HG03097 (cell line): ENCODE measurements around the gene KRTAP12-3.
"Not testable (repeated sequence)": the region's sequence is repeated elsewhere in the genome, so short reads cannot be mapped to it uniquely, and the experiment has no call there.

Experiments
- ATAC-seq: cut with Tn5 transposase; IDR thresholded peaks from one replicate; pipeline ENCODE4 v1.9.1; 2021; ENCODE audit not compliant: unreplicated experiment, low FRiP score

Gene KRTAP12-3

GRCh38 chr21:44657635-44658540 lies at the start of gene KRTAP12-3:
Gene KRTAP12-3 (plus strand): TSS chr21:44657932. CDS start chr21:44657980, 48 bp downstream.
- no peak for ATAC-seq

- no peak for ATAC-seq
Observed at GRCh38 chr21:44609193-44609592, 48.5 kb upstream of the KRTAP12-3 start.

- ATAC-seq: not testable (repeated sequence)
Observed at GRCh38 chr21:44610157-44610843, 47.4 kb upstream of the KRTAP12-3 start.

GRCh38 chr21:44611551-44611950 lies 46.2 kb upstream of the KRTAP12-3 start:
- ATAC-seq: no peak

- ATAC-seq: no peak
Observed at GRCh38 chr21:44612029-44612486, 45.7 kb upstream of the KRTAP12-3 start, which contains the start of gene KRTAP10-8. Gene KRTAP10-8 (plus strand): TSS chr21:44612079. CDS start chr21:44612101, 22 bp downstream.

- no peak for ATAC-seq
Observed at GRCh38 chr21:44612669-44613229, 45.0 kb upstream of the KRTAP12-3 start.

- no peak for ATAC-seq
Observed at GRCh38 chr21:44613386-44614155, 44.2 kb upstream of the KRTAP12-3 start.

- no peak for ATAC-seq
Observed at GRCh38 chr21:44614161-44614631, 43.5 kb upstream of the KRTAP12-3 start.

GRCh38 chr21:44614961-44615391 lies 42.8 kb upstream of the KRTAP12-3 start:
- no peak for ATAC-seq

- ATAC-seq: no peak
Observed at GRCh38 chr21:44615466-44615865, 42.3 kb upstream of the KRTAP12-3 start.

GRCh38 chr21:44615911-44616590 lies 41.7 kb upstream of the KRTAP12-3 start:
- ATAC-seq: no peak

GRCh38 chr21:44616591-44616926 lies 41.2 kb upstream of the KRTAP12-3 start:
- no peak for ATAC-seq

GRCh38 chr21:44617071-44617501 lies 40.6 kb upstream of the KRTAP12-3 start:
- ATAC-seq: no peak

- ATAC-seq: no peak
Observed at GRCh38 chr21:44618504-44618903, 39.2 kb upstream of the KRTAP12-3 start.

GRCh38 chr21:44618909-44619308 lies 38.8 kb upstream of the KRTAP12-3 start:
- ATAC-seq: no peak

- ATAC-seq: no peak
Observed at GRCh38 chr21:44619886-44620285, 37.8 kb upstream of the KRTAP12-3 start.

GRCh38 chr21:44623575-44623974 lies 34.2 kb upstream of the KRTAP12-3 start:
- no peak for ATAC-seq

- no peak for ATAC-seq
Observed at GRCh38 chr21:44625756-44626155, 32.0 kb upstream of the KRTAP12-3 start.

- no peak for ATAC-seq
Observed at GRCh38 chr21:44626262-44626661, 31.5 kb upstream of the KRTAP12-3 start.

GRCh38 chr21:44626673-44627143 lies 31.0 kb upstream of the KRTAP12-3 start, which contains the start of gene KRTAP10-9:
Gene KRTAP10-9 (plus strand): TSS chr21:44627093. CDS start chr21:44627172, 79 bp downstream.
- ATAC-seq: no peak
